Measurements from ENCODE around the gene WNK1.

Gene WNK1

GRCh38 chr12:835754-836518 is 83.6 kb downstream of the WNK1 start:
- no peak overlapping the region for H3K4me3 ChIP-seq (replicated peaks; ENCODE audit: low read depth, low read length)

GRCh38 chr12:836952-837351 is 84.6 kb downstream of the WNK1 start:
- TF ChIP-seq CTCF (IDR thresholded peaks at IDR 0.05; ENCODE audit: low read length, missing control alignments), result no peak
- H3K4me3 ChIP-seq (replicated peaks; ENCODE audit: low read depth, low read length), result no peak overlapping the region
- no peak for DNase-seq (ENCODE audit: low read depth)

More at GRCh38 chr12:835754-836518, 83.6 kb downstream of the WNK1 start:
- no peak for TF ChIP-seq CTCF (IDR thresholded peaks at IDR 0.05; ENCODE audit: low read length, missing control alignments)
- no peak for DNase-seq (ENCODE audit: low read depth)

GRCh38 chr12:837548-837947 is 85.2 kb downstream of the WNK1 start:
- no peak overlapping the region for H3K4me3 ChIP-seq (replicated peaks; ENCODE audit: low read depth, low read length)
- TF ChIP-seq CTCF (IDR thresholded peaks at IDR 0.05; ENCODE audit: low read length, missing control alignments), result no peak
- DNase-seq (ENCODE audit: low read depth), result no peak

GRCh38 chr12:843609-844008 is 91.2 kb downstream of the WNK1 start:
- H3K4me3 ChIP-seq (replicated peaks; ENCODE audit: low read depth, low read length), result no peak overlapping the region
- peak; percentile 33 for DNase-seq (ENCODE audit: low read depth)

GRCh38 chr12:846421-846820 is 94.0 kb downstream of the WNK1 start:
- no peak for TF ChIP-seq CTCF (IDR thresholded peaks at IDR 0.05; ENCODE audit: low read length, missing control alignments)
- no peak overlapping the region for H3K4me3 ChIP-seq (replicated peaks; ENCODE audit: low read depth, low read length)
- no peak for DNase-seq (ENCODE audit: low read depth)

More at GRCh38 chr12:843609-844008, 91.2 kb downstream of the WNK1 start:
- no peak for TF ChIP-seq CTCF (IDR thresholded peaks at IDR 0.05; ENCODE audit: low read length, missing control alignments)

- DNase-seq (ENCODE audit: low read depth), result peak; percentile 58
- no peak for TF ChIP-seq CTCF (IDR thresholded peaks at IDR 0.05; ENCODE audit: low read length, missing control alignments)
Observed at GRCh38 chr12:848173-848865, 95.9 kb downstream of the WNK1 start.

More at GRCh38 chr12:848173-848865, 95.9 kb downstream of the WNK1 start:
- no peak overlapping the region for H3K4me3 ChIP-seq (replicated peaks; ENCODE audit: low read depth, low read length)
